Stimulated activated CD4-positive, alpha-beta T cell treated with anti-CD3 and anti-CD28 coated beads, Interleukin-15, amount 100 ng/mL, for 48 hours (primary cell): ENCODE measurements around the gene MYO9A.
"Not testable (repeated sequence)": the region's sequence is repeated elsewhere in the genome, so short reads cannot be mapped to it uniquely, and the experiment has no call there.

Experiments used
- DNase-seq, 2 donors: peaks; one replicate each; pipeline ENCODE4 v3.0.0-alpha.2; 2020; ENCODE audit warnings: low read depth in 2 of 2

Gene MYO9A

GRCh38 chr15:72037321-72037720 lies 80.6 kb downstream of the MYO9A start:
- no peak for DNase-seq

DNA sequence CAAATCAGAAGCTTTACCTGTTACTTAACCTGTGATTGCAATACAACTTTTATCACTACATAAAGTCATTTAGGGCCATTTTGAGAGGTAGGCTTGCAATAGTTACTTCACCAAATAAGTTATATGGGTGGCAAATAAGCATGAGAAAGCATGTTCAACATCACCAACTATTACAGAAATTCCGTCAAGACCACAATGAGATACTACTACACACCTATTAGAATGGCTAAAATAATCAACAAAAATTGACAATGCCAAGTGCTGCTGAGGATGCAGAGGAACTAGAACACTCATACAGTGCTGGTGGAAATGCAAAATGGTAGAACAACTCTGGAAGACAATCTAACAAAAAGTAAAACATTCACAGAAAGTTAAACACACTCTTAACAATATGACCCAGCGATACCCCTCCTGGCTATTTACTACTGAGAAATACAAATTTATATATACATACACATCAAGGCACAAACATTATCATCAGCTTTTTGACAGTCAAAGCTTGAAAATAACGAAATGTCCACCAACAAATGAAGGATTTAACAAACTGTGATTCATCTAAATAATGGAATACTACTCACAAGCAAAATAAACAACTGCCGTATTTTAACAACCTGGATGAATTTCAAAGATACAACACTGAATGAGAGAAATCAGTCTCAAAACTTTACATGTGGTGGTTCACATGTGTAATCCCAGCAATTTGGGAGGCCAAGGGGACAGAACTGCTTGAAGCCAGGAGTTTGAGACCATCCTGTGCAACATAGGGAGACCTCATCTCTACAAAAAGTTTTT lies 82.9 kb downstream of the MYO9A start:
- no peak for DNase-seq

- no peak for DNase-seq
Measured at GRCh38 chr15:72034351-72034750, 83.6 kb downstream of the MYO9A start.

DNA sequence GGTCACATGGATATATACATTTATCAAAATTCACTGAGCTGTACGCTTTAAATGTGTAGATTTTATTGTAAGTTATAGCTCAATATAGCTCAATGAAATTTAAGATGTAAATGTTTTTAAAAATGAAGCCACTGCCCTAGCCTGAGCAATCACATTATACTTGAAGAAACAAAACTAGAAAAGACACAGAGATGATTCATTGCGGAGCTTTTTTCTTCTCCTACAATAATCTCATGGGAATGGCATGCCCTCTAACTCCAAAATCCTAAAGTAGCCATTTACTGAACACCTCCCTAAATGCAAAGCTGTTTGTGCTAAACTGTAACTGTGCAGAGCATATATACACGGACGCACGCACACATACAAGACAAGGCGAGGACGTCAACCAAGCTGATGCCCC lies 84.2 kb downstream of the MYO9A start:
- DNase-seq, result no peak

GRCh38 chr15:72033285-72033684 lies 84.7 kb downstream of the MYO9A start:
- DNase-seq, result no peak

- DNase-seq, result no peak
Measured at GRCh38 chr15:72021604-72022003, 96.3 kb downstream of the MYO9A start.

DNA sequence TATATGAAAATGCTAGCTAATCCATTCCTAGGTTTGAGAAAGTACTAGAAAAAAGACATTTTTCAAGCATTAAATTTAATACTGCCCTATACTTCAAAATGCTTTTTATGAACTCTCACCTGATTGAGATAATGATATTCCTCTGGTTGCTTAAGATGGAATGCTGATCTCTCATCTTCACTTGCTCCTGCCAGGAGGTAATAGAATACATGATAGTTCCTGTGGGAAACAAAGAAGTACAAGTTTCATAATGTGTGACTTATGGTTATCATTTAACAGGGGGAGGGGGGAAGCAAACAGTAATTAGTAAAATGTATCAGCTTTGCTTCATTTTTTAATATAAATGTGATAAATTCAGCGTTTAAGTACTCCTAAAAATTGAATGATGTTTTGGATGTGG lies 97.2 kb downstream of the MYO9A start:
- DNase-seq, result no peak

DNA sequence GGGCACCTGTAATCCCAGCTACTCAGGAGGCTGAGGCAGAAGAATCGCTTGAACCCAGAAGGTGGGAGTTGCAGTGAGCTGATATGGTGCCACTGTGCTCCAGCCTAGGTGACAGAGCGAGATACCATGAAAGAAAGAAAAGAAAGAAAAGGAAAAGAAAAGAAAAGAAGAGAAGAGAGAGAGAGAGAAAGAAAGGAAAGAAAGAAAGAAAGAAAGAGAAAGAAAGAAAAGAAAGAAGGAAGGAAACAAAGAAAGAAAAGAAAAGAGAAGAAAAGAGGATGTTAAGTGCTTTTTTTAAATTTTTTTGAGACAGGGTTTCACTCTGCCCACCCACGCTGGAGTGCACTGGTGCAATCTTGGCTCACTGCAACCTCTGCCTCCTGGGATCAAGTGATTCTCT lies 103.4 kb downstream of the MYO9A start:
- not testable (repeated sequence) for DNase-seq

- DNase-seq, result no peak
Measured at GRCh38 chr15:72013703-72014102, 104.2 kb downstream of the MYO9A start.

DNA sequence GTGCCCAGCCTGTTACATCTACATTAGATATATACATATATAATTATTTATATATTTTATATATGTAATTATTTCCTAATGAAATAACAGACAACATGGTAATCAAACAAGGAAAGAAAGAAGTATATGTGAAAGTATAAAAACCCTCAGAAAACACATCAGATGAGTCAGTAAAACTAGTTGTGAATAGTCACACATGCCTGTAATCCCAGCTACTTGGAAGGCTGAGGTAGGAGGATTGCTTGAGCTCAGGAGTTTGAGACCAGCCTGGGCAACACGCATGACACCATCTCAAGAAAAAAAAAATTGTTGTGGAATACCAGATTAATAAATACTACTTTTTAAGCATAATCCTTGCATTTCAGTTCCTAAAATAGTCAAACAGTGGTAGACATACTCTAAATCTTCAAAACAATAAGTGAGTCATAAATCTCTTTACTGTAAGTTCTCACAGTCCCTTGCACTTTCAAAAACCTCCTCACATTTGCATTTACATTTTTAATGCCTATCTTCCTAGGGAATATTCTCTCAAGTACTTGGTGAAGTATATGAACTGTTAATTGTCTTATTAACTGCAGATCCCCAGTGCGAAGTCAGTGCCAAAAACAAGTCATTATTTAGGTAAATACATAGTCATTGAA lies 106.5 kb downstream of the MYO9A start:
- DNase-seq, result no peak

DNA sequence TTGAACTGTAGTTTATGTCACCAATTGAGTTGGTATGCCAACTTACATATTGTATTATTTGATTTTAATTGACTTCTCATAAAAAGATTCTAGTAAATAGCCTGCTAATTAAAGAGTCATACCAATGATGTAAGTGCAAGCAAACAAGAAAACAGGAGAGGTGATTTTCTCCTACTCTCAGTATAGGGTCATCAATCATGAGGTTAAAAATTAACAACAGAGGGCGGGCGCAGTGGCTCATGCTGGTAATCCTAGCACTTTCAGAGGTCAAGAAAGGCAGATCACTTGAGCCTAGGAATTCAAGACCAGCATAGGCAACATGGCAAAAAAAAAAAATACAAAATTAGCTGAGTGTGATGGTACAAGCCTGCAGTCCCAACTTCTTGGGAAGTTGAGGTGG lies 108.7 kb downstream of the MYO9A start:
- DNase-seq, result no peak

- DNase-seq, result no peak
Measured at GRCh38 chr15:72006382-72006781, 111.6 kb downstream of the MYO9A start.

DNA sequence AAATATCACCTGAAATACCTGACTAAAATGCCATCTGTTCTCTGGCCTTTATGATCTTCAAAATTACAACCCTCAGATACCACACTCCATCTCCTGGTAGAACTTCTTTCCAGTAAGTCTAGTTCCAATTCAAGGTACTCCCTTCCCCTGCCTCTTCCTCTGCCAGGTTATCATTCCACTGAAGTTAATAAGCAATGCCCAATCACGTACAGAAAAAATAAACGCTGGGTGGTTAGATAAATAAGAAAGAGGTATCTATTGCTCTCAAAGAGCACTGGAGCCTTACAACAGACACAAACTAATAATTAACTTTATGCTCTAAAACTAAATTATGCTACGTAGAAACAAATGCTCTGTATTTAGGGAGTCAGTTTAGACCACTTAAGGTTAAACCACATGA lies 112.5 kb downstream of the MYO9A start:
- DNase-seq, result no peak

GRCh38 chr15:71999807-72000206 lies 118.1 kb downstream of the MYO9A start:
- DNase-seq, result no peak

DNA sequence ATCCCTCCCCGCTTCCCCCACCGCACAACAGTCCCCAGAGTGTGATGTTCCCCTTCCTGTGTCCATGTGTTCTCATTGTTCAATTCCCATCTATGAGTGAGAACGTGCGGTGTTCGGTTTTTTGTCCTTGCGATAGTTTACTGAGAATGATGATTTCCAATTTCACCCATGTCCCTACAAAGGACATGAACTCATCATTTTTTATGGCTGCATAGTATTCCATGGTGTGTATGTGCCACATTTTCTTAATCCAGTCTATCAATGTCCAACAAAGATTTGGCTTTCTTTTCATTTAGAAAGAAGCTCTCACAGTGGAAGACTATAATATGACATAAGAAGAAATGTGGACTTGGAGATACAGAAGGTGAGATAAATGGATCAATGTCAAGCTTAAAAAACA lies 119.2 kb downstream of the MYO9A start:
- not testable (repeated sequence) for DNase-seq

DNA sequence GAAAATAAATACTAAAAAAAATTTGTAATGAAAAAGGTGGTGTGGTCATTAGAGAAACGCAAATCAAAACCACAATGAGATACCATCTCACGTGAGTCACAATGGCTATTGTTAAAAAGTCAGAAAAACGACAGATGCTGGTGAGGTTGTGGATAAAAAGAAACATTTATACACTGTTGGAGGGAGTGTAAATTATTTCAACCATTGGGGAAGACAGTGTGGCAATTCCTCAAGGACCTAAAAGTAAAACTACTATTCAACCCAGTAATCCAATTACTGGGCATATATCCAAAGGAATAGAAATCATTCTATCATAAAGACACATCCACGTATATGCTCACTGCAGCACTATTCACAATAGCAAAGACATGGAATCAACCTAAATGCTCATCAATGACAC lies 120.3 kb downstream of the MYO9A start:
- no peak for DNase-seq

DNA sequence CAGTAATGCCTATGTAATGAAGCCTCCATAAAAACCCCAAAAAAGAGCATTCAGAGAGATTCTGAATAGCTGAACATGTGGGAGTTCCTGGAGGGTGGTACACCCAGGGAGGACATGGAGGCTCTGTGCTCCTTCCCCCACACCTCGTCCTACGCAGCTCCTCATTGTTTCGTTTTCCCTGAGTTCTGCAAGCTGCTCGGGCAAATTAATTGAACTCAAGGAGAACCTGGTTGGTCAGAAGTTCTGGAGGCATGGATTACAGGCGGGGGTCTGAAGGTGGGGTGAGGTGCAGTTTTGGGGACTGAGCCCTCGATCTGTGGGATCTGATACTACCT lies 142.2 kb downstream of the MYO9A start:
- DNase-seq, result no peak

DNA sequence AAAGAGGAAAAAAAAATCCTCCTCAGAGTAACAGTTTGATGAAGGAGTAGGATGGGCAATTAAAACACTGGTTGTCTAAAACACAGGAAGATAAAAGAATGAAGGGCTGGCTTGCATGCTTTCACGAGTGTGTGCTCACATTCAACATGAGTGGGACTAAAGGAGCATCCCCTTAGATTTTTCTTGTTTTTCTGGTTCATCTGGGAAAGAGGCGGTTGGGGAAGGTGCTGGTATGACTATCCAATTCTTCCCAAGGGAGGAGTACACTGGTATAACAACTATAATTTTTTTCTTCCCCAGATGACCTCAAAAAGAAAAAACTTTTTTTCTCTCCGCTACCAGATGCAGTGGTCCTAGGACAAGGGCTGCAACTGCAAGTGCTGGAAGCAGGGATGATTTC lies 143.7 kb downstream of the MYO9A start:
- no peak for DNase-seq

GRCh38 chr15:71973366-71973765 lies 144.6 kb downstream of the MYO9A start:
- DNase-seq, result no peak

- no peak for DNase-seq
Measured at GRCh38 chr15:71971905-71972304, 146.0 kb downstream of the MYO9A start.

- DNase-seq, result no peak
Measured at GRCh38 chr15:71970435-71970834, 147.5 kb downstream of the MYO9A start.

GRCh38 chr15:71962537-71962936 lies 155.4 kb downstream of the MYO9A start:
- DNase-seq, result no peak

DNA sequence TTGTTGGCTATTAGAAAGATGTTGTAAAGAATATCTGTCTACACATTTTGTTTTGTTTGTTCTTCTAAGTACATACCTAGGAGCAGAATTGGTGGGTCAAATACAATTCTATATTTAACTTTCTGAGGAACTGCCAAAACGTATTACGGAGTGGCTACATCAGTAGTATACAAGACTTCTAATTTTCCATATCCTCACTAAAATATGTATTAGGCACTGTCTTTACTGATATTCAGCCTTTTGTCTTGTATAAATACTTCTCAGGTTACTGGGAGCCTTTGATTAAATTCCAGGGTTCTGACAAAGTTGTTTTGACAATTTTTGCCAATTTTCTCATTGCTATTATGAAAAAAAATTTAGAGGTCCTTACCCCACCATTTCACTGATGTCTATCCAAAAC lies 160.9 kb downstream of the MYO9A start:
- no peak for DNase-seq

DNA sequence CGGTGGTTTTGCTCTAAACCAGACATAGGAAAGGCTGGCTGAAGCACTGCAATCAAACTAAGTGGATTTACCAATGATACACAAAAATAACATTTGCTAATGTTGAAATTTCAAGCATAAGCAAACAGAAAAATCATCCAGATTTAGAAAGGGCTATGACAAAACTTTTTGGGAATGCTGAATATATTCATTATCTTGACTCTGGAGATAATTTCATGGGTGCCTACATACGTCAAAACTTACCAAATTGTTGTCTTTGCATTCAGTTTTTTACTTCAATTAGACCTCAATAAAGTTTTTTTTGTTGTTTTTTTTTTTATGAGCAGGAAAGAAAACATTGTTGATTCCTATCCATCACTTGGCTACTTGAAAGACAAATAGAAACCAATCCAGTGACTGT lies 166.8 kb downstream of the MYO9A start:
- DNase-seq, result no peak
